GM19463 (cell line): Measurements from ENCODE around the gene SCMH1.

Experiments used
- ATAC-seq: cut with Tn5 transposase; IDR thresholded peaks from one replicate; pipeline ENCODE4 v1.9.1; 2021; ENCODE audit warnings: mild to moderate bottlenecking, moderate library complexity; ENCODE audit not compliant: unreplicated experiment

Gene SCMH1

DNA sequence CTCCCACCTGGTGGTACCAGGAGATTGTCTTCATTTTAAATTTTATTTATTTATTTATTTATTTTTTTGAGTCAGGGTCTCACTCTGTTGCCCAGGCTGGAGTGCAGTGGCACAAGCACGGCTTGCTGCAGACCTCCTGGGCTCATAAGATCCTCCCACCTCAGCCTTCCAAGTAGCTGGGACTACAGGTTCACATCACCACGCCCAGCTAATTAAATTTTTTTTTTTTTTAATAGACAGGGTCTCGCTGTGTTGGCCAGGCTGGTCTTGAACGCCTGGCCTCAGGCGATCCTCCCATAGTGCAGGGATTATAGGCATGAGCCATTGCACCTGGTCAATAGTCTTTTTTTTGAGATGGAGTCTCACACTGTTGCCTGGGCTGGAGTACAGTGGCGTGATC, 229.1 kb downstream of the SCMH1 start:
- ATAC-seq: no peak

GRCh38 chr1:41010345-41010744, 231.8 kb downstream of the SCMH1 start:
- no peak for ATAC-seq

DNA sequence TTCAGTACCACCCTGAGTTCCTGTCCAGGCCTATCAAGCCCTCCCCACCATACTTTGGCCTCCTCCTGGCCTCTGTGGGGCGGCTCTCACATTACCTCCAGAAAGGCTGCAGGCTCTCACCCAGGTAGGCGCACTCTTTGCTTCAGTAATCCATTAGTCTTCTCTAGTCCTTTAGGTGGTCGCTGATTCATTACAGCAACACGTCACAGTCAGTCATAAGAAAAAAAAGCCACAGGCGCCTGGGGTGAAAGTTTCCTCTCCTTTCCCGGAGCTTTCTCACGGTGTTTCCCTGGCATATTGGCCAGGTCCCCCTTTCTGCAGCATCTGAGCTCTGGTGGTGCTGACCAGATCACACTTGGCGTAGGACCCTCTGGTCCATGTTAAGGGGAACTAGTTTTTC, 232.6 kb downstream of the SCMH1 start:
- no peak for ATAC-seq

DNA sequence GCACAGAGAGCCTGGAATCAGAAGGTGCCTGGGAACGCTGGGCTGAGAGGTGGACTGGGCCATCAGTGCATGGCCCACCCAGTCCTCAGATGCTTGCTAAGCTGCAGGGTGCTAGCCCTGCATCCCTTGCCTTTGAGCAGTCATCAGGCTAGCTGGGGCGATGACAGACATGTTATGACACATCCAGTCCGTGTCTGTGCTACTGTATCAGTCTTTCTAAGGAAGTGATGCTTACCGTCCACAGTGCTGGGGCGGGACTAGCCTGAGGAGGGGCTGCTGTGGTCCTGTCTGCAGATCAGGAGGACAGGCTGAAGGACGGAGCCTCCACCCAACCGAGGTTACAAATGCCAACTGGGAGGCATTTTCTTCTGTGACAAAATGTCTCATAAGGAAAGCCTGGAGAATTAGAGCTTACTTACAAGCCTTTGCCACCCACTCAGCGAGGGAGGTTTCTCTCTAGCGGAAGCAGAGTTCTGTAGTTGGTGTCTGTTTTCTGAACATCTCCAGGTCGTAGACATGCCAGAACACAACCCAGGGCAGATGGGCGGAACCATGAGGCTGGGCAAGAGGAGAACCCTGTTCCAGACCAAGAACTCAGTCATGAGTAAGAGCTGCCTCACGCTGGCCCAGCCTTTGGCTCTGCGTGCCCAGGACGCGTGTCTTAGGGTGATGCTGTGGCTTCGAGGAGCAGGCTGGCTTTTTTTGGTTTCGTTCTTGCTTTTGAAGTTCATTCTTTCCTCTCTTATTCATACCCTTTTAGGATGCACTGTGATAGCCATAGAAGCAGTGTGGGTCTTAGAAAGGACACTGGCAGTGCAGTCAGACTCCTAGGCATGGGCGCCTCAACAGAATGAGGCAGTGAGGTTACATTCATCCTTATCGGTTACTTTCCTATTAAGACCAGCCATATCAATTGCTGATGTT, 234.9 kb downstream of the SCMH1 start:
- no peak for ATAC-seq

DNA sequence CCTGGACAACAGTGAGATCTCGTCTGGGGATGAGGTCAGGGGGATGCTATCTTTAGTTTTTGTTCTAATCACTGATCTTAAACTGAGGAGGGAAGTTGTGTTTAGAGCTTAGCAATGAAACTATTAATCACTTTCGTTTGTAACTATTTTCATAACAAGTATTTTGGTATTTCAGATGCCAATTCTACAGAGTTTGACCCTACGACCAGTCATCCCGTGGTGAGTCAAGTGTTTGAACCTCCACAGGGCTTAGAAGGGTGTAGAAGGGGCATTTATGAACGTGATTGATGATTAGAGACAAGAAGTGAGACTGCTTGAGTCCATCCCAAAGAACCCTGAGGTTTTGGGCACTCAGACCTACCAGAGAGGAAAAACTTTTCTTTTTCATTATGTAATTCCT, 236.2 kb downstream of the SCMH1 start:
- ATAC-seq: no peak

- peak; percentile 99 for ATAC-seq
These were observed 238.4 kb downstream of the SCMH1 start for GRCh38 chr1:41003640-41004220.

DNA sequence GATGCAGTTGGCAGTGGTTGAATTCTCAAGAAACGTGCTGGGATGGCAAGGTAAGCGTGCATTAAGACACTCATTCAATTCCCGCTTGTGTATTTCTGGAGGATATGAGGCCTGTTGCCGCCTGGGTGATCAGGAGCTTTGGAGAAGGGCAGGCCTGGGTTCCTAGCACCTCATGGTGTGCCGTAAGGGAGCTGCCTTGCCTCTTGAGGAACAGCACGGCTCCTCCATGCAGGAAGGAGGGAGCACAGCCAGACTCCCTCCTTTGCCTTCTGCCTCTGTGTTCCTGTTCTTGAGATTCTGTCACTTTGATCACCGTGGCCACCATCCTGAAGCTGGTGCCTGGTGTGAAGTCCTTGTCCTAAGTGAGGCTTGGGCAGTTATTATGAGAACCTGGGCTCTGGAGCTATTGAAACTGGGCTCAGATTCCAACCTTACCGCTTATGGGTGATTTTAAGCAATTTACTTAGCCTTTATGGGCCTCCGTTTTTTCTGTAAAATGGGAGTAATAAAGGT, 238.9 kb downstream of the SCMH1 start:
- no peak for ATAC-seq

GRCh38 chr1:40998668-40999067, 243.4 kb downstream of the SCMH1 start:
- no peak for ATAC-seq

DNA sequence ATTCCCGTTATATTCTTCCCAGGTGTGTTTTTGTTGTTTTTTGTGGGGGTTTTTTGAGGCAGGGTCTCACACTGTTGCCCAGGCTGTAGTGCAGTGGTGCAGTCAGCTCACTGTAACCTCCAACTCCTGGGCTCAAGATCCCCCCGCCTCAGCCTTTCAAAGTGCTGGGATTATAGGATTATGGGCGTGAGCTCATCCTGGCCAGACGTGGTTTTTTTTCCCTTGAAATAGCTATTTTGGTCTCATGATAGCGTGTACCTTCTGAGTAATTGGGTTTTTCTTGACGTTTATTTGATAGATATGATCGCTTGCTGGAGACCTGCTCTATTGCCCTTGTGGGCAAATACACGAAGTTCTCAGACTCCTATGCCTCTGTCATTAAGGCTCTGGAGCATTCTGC, 245.0 kb downstream of the SCMH1 start:
- ATAC-seq: no peak

DNA sequence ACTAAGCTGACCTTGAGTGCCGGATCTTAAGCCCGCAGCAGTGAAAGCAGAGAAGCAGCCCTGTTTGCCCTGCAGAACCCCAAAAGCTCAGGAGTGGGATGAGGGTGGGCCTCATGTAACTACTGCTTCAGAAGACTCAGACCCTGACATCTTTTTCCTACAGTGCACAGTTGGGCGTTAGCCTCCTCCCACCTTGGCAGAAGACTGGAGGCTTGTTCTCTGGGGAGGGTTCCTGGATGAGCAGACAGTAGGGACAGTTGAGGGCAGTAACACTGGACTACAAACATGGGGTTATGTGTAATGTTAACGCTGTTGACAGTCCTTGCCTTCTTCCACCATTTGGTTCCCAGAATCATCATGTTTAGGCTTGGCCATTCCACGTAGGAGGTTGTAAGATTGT, 253.0 kb downstream of the SCMH1 start:
- no peak for ATAC-seq

DNA sequence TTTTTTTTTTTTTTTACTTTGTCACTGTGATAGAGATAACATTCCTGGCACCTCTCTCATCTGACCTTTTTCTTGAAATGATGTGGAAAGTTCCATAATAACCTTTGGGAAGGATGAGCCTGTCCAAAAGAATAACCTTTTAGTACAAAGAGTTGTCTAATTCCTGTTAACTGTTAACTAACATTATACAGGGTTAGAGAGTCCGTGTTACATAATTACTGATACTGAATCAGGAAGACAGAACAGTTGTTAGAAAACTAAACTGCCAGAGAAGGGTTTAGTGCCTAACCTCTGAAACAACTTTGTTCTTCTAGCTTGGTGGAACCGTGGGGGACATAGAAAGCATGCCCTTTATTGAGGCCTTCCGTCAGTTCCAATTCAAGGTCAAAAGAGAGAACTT, 253.8 kb downstream of the SCMH1 start:
- no peak for ATAC-seq

GRCh38 chr1:40987439-40988276, 254.4 kb downstream of the SCMH1 start:
- ATAC-seq: no peak

DNA sequence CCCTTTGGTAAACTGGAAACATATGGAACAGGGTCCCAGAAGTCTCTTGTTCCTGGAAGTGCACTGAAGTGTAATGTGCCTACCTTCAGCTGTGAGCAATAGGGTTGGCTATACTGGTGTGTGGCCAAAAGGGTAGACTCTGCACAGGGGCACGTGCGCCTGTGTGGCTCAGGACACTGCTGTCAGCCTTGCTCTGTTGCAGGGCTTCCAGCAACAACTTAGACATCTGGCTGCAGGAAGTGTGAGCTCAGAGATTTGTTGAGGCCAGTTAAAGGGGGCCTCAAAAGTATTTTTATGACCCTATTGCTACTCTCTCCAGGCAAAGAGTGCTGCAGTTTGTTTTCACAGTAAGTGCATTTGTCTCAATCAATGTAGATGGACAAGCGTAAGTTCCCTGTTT, 255.2 kb downstream of the SCMH1 start:
- ATAC-seq: no peak

GRCh38 chr1:40986328-40986783, 255.8 kb downstream of the SCMH1 start:
- ATAC-seq: no peak

- no peak for ATAC-seq
These were observed 256.2 kb downstream of the SCMH1 start for GRCh38 chr1:40985875-40986274.

DNA sequence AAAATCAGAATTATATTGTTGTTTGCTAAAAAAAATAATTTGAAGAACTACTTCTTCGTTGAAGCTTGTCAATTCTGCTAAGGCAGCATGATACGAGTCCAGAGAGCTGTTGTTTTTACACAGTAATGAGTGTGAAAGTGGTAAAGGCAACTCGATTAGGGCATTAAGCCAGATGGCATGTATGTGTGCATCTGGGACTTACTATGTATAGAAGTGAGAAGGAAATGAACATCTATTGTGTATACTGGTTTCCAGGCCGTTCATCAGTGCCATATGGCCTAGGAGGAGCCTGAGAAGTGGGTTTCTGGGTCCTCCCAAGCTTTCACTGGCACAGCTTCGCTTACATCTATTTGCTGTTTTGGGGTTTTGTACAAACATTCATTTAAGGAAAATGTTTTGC, 256.9 kb downstream of the SCMH1 start:
- no peak for ATAC-seq

- ATAC-seq: no peak
These were observed 257.6 kb downstream of the SCMH1 start for GRCh38 chr1:40984531-40984930.

DNA sequence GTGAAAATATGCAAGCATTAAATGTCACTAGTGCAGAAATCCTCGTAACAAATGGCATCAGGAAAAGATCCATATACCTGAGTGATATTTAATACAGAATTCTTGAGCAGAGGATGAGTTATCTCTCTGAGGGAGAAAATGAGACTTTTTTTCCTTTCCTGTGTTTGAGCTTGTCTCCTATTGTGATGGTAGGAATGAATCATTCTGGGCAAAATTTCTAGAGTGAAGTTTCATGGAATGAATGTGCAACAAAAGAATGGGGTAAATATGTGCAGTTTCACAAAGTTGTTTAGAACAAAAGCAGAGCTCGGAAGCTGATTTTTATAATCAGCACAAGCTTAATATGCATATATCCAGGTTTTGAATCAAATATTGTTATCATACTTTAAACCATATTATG, 258.0 kb downstream of the SCMH1 start:
- ATAC-seq: no peak

DNA sequence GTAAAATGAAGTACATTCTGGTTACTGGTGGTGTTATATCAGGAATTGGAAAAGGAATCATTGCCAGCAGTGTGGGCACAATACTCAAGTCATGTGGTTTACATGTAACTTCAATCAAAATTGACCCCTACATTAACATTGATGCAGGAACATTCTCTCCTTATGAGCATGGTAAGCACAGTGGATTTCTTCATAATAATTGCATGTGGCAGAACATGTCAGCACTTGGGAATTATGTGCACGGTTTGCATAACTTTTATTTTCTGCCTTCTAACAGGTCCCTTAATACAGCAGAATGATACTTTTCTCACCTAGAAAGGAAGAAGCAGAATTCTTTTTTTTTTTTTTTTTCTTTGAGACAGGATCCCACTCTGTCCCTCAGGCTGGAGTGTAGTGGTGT, 258.8 kb downstream of the SCMH1 start:
- ATAC-seq: no peak

- ATAC-seq: no peak
These were observed 259.4 kb downstream of the SCMH1 start for GRCh38 chr1:40982721-40983120.

DNA sequence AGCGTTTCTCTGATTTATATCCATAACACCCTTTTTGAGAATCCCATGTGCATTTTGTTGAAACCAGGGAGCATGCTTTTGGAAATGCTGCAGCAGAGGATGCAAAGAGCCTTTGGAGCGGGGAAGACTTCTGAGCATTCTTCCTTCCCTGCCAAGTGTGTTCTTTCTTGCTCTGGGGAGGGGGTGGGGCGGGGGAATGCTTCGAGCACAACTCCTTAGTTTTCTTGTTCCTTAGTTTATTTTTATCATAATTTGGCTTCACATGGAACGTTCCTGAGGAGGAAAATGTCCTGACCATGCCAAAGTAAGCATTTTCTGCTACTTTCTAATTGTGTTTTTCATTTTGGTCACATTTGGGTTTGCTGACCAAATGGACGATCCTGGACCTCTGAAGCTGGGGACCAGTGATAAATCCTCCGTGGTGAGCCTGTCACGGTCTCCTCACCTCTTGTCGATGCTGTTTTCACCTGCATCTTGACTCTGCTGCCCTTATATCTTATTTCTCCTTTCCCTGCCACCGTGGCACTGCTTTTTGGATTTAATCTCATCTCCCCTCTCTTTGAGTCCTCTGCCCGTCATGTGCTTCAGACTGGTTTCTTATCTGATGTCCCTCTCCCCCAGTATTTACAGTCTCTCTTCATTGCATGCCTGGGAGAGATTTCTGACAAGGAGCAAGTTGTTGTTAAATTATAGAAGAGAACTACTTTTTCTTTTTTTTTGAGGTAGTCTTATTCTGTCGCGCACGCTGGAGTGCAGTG, 260.2 kb downstream of the SCMH1 start:
- ATAC-seq: no peak
